ENCODE data around the gene DNASE2B.
"Not testable (repeated sequence)": the region's sequence is repeated elsewhere in the genome, so short reads cannot be mapped to it uniquely, and the experiment has no call there.

Gene DNASE2B

GRCh38 chr1:84434081-84434769 is 35.9 kb downstream of the DNASE2B start:
- H3K4me3 ChIP-seq (replicated peaks; ENCODE audit: low read depth, low read length) = no peak overlapping the region
- TF ChIP-seq CTCF (IDR thresholded peaks at IDR 0.05; ENCODE audit: low read depth, low read length, missing control alignments) = no peak
- no peak for DNase-seq (ENCODE audit: extremely low read depth, low read depth)

- DNase-seq (ENCODE audit: extremely low read depth, low read depth) = no peak
- H3K4me3 ChIP-seq (replicated peaks; ENCODE audit: low read depth, low read length) = no peak overlapping the region
- TF ChIP-seq CTCF (IDR thresholded peaks at IDR 0.05; ENCODE audit: low read depth, low read length, missing control alignments) = no peak
Observed at GRCh38 chr1:84434801-84435549, 36.7 kb downstream of the DNASE2B start.

- DNase-seq (ENCODE audit: extremely low read depth, low read depth) = no peak
- TF ChIP-seq CTCF (IDR thresholded peaks at IDR 0.05; ENCODE audit: low read depth, low read length, missing control alignments) = no peak
- no peak overlapping the region for H3K4me3 ChIP-seq (replicated peaks; ENCODE audit: low read depth, low read length)
Observed at GRCh38 chr1:84436876-84437655, 38.8 kb downstream of the DNASE2B start.

GRCh38 chr1:84442256-84442655 is 44.0 kb downstream of the DNASE2B start:
- peak; percentile 45 for TF ChIP-seq CTCF (IDR thresholded peaks at IDR 0.05; ENCODE audit: low read depth, low read length, missing control alignments)
- peak; percentile 77 for DNase-seq (ENCODE audit: extremely low read depth, low read depth)
- H3K4me3 ChIP-seq (replicated peaks; ENCODE audit: low read depth, low read length) = no peak overlapping the region

GRCh38 chr1:84442747-84443646 is 44.7 kb downstream of the DNASE2B start:
- not testable (repeated sequence) for H3K4me3 ChIP-seq (replicated peaks; ENCODE audit: low read depth, low read length); DNase-seq (ENCODE audit: extremely low read depth, low read depth)

GRCh38 chr1:84448704-84449103 is 50.4 kb downstream of the DNASE2B start:
- not testable (repeated sequence) for DNase-seq (ENCODE audit: extremely low read depth, low read depth); H3K4me3 ChIP-seq (replicated peaks; ENCODE audit: low read depth, low read length)

GRCh38 chr1:84450910-84451309 is 52.6 kb downstream of the DNASE2B start:
- H3K4me3 ChIP-seq (replicated peaks; ENCODE audit: low read depth, low read length) = no peak overlapping the region
- TF ChIP-seq CTCF (IDR thresholded peaks at IDR 0.05; ENCODE audit: low read depth, low read length, missing control alignments) = no peak
- DNase-seq (ENCODE audit: extremely low read depth, low read depth) = no peak
